ENCODE data around the gene AGO1. TPM values are rescaled to one million over a fixed set of nuclear protein-coding genes. Genes with fewer than 3 reads are reported as not detected.

The AGO1 gene
- total RNA-seq, 2 donors from 2014 or later, result 23.6 to 25.3 TPM

DNA sequence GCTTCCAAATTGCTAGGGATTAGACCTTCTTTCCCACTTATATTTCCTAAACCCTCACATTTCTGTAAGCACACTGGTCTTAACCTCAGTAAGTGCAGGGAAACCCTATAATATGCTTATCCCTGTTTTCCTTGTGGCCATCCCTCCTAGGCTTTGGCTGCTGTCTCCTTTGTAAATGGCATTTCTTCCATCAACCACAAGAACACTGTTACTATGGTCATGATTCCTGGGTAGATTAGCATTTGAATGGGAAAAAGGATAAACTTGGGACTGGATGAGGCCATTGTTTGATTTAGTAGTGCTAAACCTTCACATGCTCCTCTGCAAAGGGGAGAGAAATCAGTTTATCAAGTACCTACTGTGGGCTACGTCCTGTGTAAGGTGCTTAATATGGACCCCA, 31.7 kb downstream of the AGO1 start:
- no peak for ATAC-seq (ENCODE audit: insufficient number of reproducible peaks, low FRiP score, low read depth)
- Histone ChIP-seq H3K9me3 (no peaks in the 10 kb centered on the region), H3K27ac (no peak overlapping the region), H3K4me3 (no peak overlapping the region), H3K36me3 (peaks cover 64% of the 10 kb centered on the region), H3K27me3 (replicated peaks; ENCODE audit: insufficient read depth) (no peaks in the 10 kb centered on the region), H3K4me1 (ENCODE audit: control insufficient read depth in 1 of 2, low read depth in 2 of 2) (no peaks in the 10 kb centered on the region)
- DNase-seq (ENCODE audit: low spot score), result no peak
- TF ChIP-seq, protein P1, sequence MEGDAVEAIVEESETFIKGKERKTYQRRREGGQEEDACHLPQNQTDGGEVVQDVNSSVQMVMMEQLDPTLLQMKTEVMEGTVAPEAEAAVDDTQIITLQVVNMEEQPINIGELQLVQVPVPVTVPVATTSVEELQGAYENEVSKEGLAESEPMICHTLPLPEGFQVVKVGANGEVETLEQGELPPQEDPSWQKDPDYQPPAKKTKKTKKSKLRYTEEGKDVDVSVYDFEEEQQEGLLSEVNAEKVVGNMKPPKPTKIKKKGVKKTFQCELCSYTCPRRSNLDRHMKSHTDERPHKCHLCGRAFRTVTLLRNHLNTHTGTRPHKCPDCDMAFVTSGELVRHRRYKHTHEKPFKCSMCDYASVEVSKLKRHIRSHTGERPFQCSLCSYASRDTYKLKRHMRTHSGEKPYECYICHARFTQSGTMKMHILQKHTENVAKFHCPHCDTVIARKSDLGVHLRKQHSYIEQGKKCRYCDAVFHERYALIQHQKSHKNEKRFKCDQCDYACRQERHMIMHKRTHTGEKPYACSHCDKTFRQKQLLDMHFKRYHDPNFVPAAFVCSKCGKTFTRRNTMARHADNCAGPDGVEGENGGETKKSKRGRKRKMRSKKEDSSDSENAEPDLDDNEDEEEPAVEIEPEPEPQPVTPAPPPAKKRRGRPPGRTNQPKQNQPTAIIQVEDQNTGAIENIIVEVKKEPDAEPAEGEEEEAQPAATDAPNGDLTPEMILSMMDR (IDR thresholded peaks at IDR 0.05), result no peak

DNA sequence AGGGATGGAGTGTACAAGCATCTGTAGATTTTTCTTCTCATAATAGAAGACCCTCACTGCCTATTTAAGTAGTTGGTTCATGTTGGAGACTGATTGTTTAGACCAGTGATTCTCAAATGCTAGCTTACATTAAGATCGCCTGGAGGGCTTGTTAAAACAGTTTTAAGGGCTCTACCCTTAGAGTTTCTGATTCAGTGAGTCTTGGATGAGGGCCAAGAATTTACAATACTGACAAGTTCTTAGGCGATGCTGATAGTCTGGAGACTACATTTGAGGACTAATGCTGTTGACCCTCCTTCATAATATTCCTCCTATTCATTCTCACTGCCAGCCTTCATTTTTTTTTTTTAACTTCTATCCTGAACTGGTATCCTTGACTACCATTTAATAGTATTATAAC, 32.7 kb downstream of the AGO1 start:
- peaks cover 59% of the 10 kb centered on the region for H3K36me3 ChIP-seq
- H3K27ac ChIP-seq, result no peak overlapping the region
- ATAC-seq (ENCODE audit: insufficient number of reproducible peaks, low FRiP score, low read depth), result no peak
- no peaks in the 10 kb centered on the region for H3K9me3 ChIP-seq
- TF ChIP-seq, protein P1 (IDR thresholded peaks at IDR 0.05), result no peak
- DNase-seq (ENCODE audit: low spot score), result no peak
- H3K4me3 ChIP-seq, result no peak overlapping the region
- no peaks in the 10 kb centered on the region for H3K27me3 ChIP-seq (replicated peaks; ENCODE audit: insufficient read depth)
- no peaks in the 10 kb centered on the region for H3K4me1 ChIP-seq (ENCODE audit: control insufficient read depth in 1 of 2, low read depth in 2 of 2)

DNA sequence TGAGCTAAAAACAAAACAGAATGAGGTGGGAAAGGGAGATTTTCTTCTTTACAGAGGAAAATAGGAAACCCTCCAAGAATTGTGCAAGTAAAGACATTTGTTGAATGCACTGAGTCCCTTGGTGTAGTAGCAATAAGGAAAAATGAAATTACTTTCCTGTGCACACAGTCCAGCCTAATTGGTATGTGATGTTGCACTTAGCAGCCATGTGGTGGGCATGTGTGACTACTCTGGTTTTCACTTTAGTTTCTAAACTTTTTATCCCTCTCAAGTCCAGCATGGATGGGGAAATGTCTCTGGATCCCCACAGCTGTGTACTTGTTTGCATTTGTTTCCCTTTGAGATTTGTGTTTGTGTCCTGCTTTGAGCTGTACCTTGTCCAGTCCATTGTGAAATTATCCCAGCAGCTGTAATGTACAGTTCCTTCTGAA, 40.8 kb downstream of the AGO1 start:
- Histone ChIP-seq H3K4me3 (no peak overlapping the region), H3K36me3 (peaks cover 13% of the 10 kb centered on the region), H3K27me3 (replicated peaks; ENCODE audit: insufficient read depth) (no peaks in the 10 kb centered on the region), H3K9me3 (no peaks in the 10 kb centered on the region), H3K4me1 (ENCODE audit: control insufficient read depth in 1 of 2, low read depth in 2 of 2) (no peaks in the 10 kb centered on the region), H3K27ac (no peak overlapping the region)
- no peak for DNase-seq (ENCODE audit: low spot score)
- ATAC-seq (ENCODE audit: insufficient number of reproducible peaks, low FRiP score, low read depth), result no peak
- TF ChIP-seq, protein P1 (IDR thresholded peaks at IDR 0.05), result no peak

DNA sequence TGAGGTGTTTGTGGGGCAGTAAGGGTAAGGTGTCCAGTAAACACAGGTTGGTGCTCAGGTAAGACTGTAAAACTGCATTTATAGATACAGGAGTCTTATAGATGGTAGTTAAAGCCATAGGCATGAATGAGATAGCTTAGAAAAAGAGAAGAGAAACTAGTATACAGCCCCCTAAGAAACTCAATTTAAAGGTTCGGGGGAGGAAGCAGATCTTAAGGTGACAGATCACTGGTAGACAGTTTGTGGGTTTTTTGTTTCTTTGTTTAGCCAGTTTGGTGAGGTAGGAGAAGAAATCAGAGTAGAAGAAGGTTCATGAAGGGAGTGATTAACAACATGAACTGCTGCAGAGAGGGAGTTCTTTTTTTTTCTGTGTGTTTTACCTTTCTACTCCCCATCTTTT, 41.8 kb downstream of the AGO1 start:
- Histone ChIP-seq H3K9me3 (no peaks in the 10 kb centered on the region), H3K36me3 (peaks cover 5% of the 10 kb centered on the region), H3K27me3 (replicated peaks; ENCODE audit: insufficient read depth) (no peaks in the 10 kb centered on the region), H3K4me1 (ENCODE audit: control insufficient read depth in 1 of 2, low read depth in 2 of 2) (peaks cover 3 to 5% of the 10 kb centered on the region in 2 donors), H3K4me3 (no peak overlapping the region), H3K27ac (no peak overlapping the region)
- DNase-seq (ENCODE audit: low spot score) (no peak), ATAC-seq (ENCODE audit: insufficient number of reproducible peaks, low FRiP score, low read depth) (no peak)
- TF ChIP-seq, protein P1 (IDR thresholded peaks at IDR 0.05), result no peak

DNA sequence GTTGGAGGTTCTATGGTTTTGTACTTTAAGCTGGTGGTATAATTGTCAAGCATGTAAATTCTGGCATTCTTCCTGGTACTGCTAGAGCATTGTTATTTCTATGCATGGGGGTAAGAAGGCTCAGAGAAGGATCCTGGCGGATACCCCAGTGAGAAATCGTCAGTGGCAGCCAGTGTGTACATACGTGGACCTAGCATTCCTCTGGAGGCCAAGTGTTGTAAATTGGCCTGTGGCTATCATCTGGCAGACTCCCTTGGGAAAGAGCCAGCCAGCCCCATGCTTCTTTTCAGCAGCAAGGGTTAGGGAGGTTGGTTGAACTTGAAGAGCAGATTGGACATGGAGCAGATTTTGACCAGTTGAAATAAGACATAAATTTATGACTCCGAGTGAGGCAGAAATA, 42.7 kb downstream of the AGO1 start:
- Histone ChIP-seq H3K36me3 (peaks cover 5% of the 10 kb centered on the region), H3K4me1 (ENCODE audit: control insufficient read depth in 1 of 2, low read depth in 2 of 2) (peaks cover 5 to 8% of the 10 kb centered on the region in 2 donors), H3K27ac (no peak overlapping the region), H3K27me3 (replicated peaks; ENCODE audit: insufficient read depth) (no peaks in the 10 kb centered on the region), H3K4me3 (no peak overlapping the region), H3K9me3 (no peaks in the 10 kb centered on the region)
- ATAC-seq (ENCODE audit: insufficient number of reproducible peaks, low FRiP score, low read depth), result no peak
- TF ChIP-seq, protein P1 (IDR thresholded peaks at IDR 0.05), result no peak
- DNase-seq (ENCODE audit: low spot score), result no peak
